HEK293 (cell line): Measurements from ENCODE around the gene TSR3.

Experiments used
- ZNF132 ChIP-seq: fragments of 450-650 bp; formaldehyde crosslinking; IDR thresholded peaks from 2 replicates; pipeline ENCODE4 v1.5.1; 2017; ENCODE audit warnings: missing biosample characterization, missing genetic modification characterization, borderline replicate concordance
- ZNF433 ChIP-seq: fragments of 450-650 bp; formaldehyde crosslinking; IDR thresholded peaks from 2 replicates; pipeline ENCODE4 v1.5.1; 2016; ENCODE audit warnings: missing biosample characterization, missing genetic modification characterization, low read depth
- TF ChIP-seq, protein P1 (sequence below): fragments of 450-650 bp; formaldehyde crosslinking; IDR thresholded peaks from 2 replicates; pipeline ENCODE4 v1.5.1; 2016; ENCODE audit warnings: missing biosample characterization, missing genetic modification characterization

DNA sequence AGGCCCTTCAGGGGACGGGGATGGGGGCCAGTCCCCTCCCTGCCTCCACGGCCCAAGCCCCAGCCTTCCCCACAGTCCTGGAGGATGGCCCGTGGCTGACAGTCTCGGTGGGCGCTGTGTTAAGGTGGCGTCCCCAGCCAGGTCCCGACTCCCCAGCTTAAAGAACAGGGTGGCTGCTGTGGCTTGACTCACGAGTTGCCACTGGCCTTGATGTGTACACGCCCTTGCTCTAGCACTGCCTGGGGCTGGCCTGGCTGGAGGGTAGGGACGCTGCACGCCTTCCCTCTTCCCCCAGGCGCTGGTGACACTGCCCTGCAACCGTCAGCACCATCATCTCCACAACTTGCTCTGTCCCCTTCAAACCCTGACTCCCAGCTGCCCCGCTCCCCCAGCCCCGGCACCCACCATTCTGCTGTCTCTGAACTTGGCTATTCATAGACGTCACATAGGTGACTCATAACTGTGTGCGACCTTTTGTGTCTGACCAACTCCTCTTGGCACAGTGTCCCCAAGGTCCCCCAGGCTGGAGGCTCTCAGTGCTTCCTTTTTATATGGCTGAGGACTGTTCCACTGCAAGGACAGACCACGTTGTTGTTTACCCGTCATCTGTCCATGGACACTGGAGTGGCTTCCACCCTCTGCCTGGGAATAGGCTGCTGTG is 6.4 kb upstream of the TSR3 start:
- TF ChIP-seq, protein P1, sequence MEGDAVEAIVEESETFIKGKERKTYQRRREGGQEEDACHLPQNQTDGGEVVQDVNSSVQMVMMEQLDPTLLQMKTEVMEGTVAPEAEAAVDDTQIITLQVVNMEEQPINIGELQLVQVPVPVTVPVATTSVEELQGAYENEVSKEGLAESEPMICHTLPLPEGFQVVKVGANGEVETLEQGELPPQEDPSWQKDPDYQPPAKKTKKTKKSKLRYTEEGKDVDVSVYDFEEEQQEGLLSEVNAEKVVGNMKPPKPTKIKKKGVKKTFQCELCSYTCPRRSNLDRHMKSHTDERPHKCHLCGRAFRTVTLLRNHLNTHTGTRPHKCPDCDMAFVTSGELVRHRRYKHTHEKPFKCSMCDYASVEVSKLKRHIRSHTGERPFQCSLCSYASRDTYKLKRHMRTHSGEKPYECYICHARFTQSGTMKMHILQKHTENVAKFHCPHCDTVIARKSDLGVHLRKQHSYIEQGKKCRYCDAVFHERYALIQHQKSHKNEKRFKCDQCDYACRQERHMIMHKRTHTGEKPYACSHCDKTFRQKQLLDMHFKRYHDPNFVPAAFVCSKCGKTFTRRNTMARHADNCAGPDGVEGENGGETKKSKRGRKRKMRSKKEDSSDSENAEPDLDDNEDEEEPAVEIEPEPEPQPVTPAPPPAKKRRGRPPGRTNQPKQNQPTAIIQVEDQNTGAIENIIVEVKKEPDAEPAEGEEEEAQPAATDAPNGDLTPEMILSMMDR: no peak
- TF ChIP-seq ZNF132 (tag by site-specific recombination): no peak
- no peak for TF ChIP-seq ZNF433 (tag by site-specific recombination)
